GM18499 (cell line): Measurements from ENCODE around the gene DNAJB2.
"Not testable (repeated sequence)": the region's sequence is repeated elsewhere in the genome, so short reads cannot be mapped to it uniquely, and the experiment has no call there.

Source experiments
- ATAC-seq: cut with Tn5 transposase; IDR thresholded peaks from one replicate; pipeline ENCODE4 v1.9.1; 2021; ENCODE audit warnings: moderate number of reproducible peaks; ENCODE audit not compliant: insufficient read depth, unreplicated experiment

Gene DNAJB2

GRCh38 chr2:219254590-219255201 is 24.5 kb upstream of the DNAJB2 start:
- ATAC-seq: no peak

- ATAC-seq: not testable (repeated sequence)
Measured at GRCh38 chr2:219258942-219259341, 20.2 kb upstream of the DNAJB2 start.

GRCh38 chr2:219261024-219261855 is 17.9 kb upstream of the DNAJB2 start:
- no peak for ATAC-seq

GRCh38 chr2:219266232-219266631 is 12.9 kb upstream of the DNAJB2 start:
- ATAC-seq: no peak

GRCh38 chr2:219266886-219267285 is 12.3 kb upstream of the DNAJB2 start:
- no peak for ATAC-seq

- ATAC-seq: no peak
Measured at GRCh38 chr2:219268294-219268693, 10.9 kb upstream of the DNAJB2 start.

GRCh38 chr2:219269362-219270054 is 9.7 kb upstream of the DNAJB2 start:
- no peak for ATAC-seq

GRCh38 chr2:219270055-219270372 is 9.2 kb upstream of the DNAJB2 start:
- ATAC-seq: no peak

GRCh38 chr2:219271021-219271420 is 8.1 kb upstream of the DNAJB2 start:
- no peak for ATAC-seq

- ATAC-seq: no peak
Measured at GRCh38 chr2:219272356-219272755, 6.8 kb upstream of the DNAJB2 start.

GRCh38 chr2:219272995-219273394 is 6.2 kb upstream of the DNAJB2 start:
- no peak for ATAC-seq

GRCh38 chr2:219273937-219274336 is 5.2 kb upstream of the DNAJB2 start:
- ATAC-seq: no peak

GRCh38 chr2:219274361-219274921 is 4.7 kb upstream of the DNAJB2 start:
- no peak for ATAC-seq

- peak; percentile 25 for ATAC-seq
Measured at GRCh38 chr2:219277703-219278654, 1.2 kb upstream of the DNAJB2 start.

- no peak for ATAC-seq
Measured at GRCh38 chr2:219278655-219279150, 463 bp upstream of the DNAJB2 start.

- ATAC-seq: no peak
Measured at GRCh38 chr2:219279916-219280516, 850 bp downstream of the DNAJB2 start.

- no peak for ATAC-seq
Measured at GRCh38 chr2:219280651-219281050, 1.5 kb downstream of the DNAJB2 start.

GRCh38 chr2:219281588-219281987 is 2.4 kb downstream of the DNAJB2 start:
- ATAC-seq: no peak

GRCh38 chr2:219282375-219282774 is 3.2 kb downstream of the DNAJB2 start:
- no peak for ATAC-seq
